Panc1 (cell line): ENCODE results near the gene EXOC5. TPM values are rescaled to one million over a fixed set of nuclear protein-coding genes. Genes with fewer than 3 reads are reported as not detected.

ENCODE experiments used
- ATAC-seq: fragments of 200-7000 bp; cut with Tn5 transposase; 2 replicates; pipeline ENCODE4 v1.9.1; 2020; ENCODE audit warnings: mild to moderate bottlenecking, moderate library complexity
- BruUV-seq: library from RNA; stranded (reverse); fragments of 400-500 nt; replicated peaks from 2 replicates; lab custom pipeline; 2021; lab: Mats Ljungman, UMichigan
- CTCF ChIA-PET: fragments of 300-600 bp; sonication (Branson Sonifier 250); formaldehyde crosslinking; loops from one replicate; lab custom pipeline; 2022; ENCODE audit warnings: antibody characterized with exemption; lab: Charles Lee
- POLR2A ChIA-PET: fragments of 300-600 bp; sonication (Branson Sonifier 250); formaldehyde crosslinking; loops from one replicate; lab custom pipeline; 2022; ENCODE audit warnings: antibody characterized with exemption; lab: Charles Lee
- DNase-seq: peaks from one replicate; pipeline ENCODE4 v3.0.0-alpha.2; 2010; ENCODE audit warnings: low read depth, low spot score
- H3K27ac ChIP-seq: 2 replicates; pipeline ENCODE4 v1.5.1; 2011; ENCODE audit warnings: mild to moderate bottlenecking, low read length, inconsistent platforms
- H3K27me3 ChIP-seq: fragments of 200-500 bp; sonication (Bioruptor generic); 2 replicates; pipeline ENCODE4 v1.6.0; 2014; ENCODE audit warnings: low read length, inconsistent platforms; ENCODE audit not compliant: control insufficient read depth, insufficient read depth
- H3K36me3 ChIP-seq: fragments of 200-500 bp; sonication (Bioruptor generic); 2 replicates; pipeline ENCODE4 v1.5.1; 2014; ENCODE audit warnings: inconsistent platforms, mild to moderate bottlenecking, low read length, moderate library complexity; ENCODE audit not compliant: control insufficient read depth, insufficient read depth
- H3K4me1 ChIP-seq: 2 replicates; pipeline ENCODE4 v1.5.1; 2011; ENCODE audit warnings: inconsistent platforms, mild to moderate bottlenecking, low read length, moderate library complexity; ENCODE audit not compliant: control insufficient read depth, insufficient read depth
- H3K4me3 ChIP-seq, 2 experiments: 2 replicates each; pipeline ENCODE4 v1.5.1; 2011 to 2012; ENCODE audit warnings: low read depth in 2 of 2, low read length in 2 of 2, mild to moderate bottlenecking in 2 of 2, inconsistent platforms in 1 of 2, moderate library complexity in 1 of 2
- H3K9me3 ChIP-seq: fragments of 200-500 bp; sonication (Bioruptor generic); 2 replicates; pipeline ENCODE4 v1.5.1; 2014; ENCODE audit warnings: low read depth, mild to moderate bottlenecking, inconsistent platforms, low read length, moderate library complexity; ENCODE audit not compliant: control insufficient read depth, insufficient read depth
- POLR2AphosphoS5 ChIP-seq: IDR thresholded peaks from 2 replicates; pipeline ENCODE4 v1.6.1; 2012; ENCODE audit warnings: mild to moderate bottlenecking, low read depth, low read length, moderate library complexity
- TCF7L2 ChIP-seq: IDR thresholded peaks from 2 replicates; pipeline ENCODE4 v1.6.1; 2011; ENCODE audit warnings: mild to moderate bottlenecking, low read depth, low read length, inconsistent platforms
- in situ Hi-C: cut with HindIII; loops from 2 replicates; pipeline ENCODE4 v1.10.0; 2016; ENCODE audit warnings: low sequenced_read_pairs, low pct_unique_long_range_greater_than_20kb
- intact Hi-C: fragments of 100-400 bp; cut with micrococcal nuclease; formaldehyde crosslinking; loops from one replicate; pipeline ENCODE4 v1.10.0; 2022; ENCODE audit not compliant: unreplicated experiment
- total RNA-seq: library from RNA; stranded (reverse); gene quantifications from one replicate; pipeline ENCODE4 v1.2.1, GENCODE V29; 2021; ENCODE audit not compliant: unreplicated experiment
- TF ChIP-seq, protein P1 (sequence below), 2 experiments: IDR thresholded peaks; 2 replicates each; pipeline ENCODE4 v1.6.1; 2011 to 2012; ENCODE audit warnings: low read depth in 2 of 2, control low read depth in 1 of 2, low read length in 1 of 2, mild to moderate bottlenecking in 1 of 2, moderate library complexity in 1 of 2; ENCODE audit not compliant: insufficient read depth in 1 of 2
- TF ChIP-seq, protein P2 (sequence below): fragments of 450-650 bp; IDR thresholded peaks from 2 replicates; pipeline ENCODE4 v1.5.1; 2017; ENCODE audit warnings: mild to moderate bottlenecking

The EXOC5 gene
- total RNA-seq, 1 experiment from 2014 or later = 57.6 TPM

DNA sequence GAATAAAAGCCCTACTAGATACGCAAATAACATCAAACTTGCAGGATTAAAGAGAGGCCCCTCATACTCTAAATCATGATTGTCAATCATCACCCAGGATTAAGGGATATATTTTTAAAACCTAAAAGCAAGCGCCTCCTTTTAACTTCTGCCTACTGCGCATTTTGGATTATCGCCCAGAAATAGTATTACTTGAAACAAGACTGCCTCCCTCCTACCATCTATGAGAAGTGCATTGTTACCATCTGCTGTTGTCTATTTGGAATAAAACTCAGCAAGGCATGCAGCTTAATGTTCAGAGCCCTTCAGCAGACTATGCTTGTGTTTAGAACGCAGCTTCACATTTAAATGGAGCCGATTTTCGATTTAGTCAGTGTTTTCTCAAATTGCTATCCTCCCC is 79.6 kb downstream of the EXOC5 start:
- ChIA-PET CTCF (no interaction called here), POLR2A (no interaction called here)
- H3K9me3 ChIP-seq = no peaks in the 10 kb centered on the region
- peaks cover 7% of the 10 kb centered on the region for H3K27me3 ChIP-seq
- BruUV-seq = no TSS peak
- H3K4me1 ChIP-seq = no peaks in the 10 kb centered on the region
- no peak overlapping the region for H3K4me3 ChIP-seq
- H3K36me3 ChIP-seq = no peaks in the 10 kb centered on the region
- intact Hi-C loops (loop anchor here (5.0 kb wide), 2 partner anchors 122 to 532 kb away; no protein-coding TSS in a partner anchor), in situ Hi-C loops (no loop called here)
- TF ChIP-seq, protein P1, sequence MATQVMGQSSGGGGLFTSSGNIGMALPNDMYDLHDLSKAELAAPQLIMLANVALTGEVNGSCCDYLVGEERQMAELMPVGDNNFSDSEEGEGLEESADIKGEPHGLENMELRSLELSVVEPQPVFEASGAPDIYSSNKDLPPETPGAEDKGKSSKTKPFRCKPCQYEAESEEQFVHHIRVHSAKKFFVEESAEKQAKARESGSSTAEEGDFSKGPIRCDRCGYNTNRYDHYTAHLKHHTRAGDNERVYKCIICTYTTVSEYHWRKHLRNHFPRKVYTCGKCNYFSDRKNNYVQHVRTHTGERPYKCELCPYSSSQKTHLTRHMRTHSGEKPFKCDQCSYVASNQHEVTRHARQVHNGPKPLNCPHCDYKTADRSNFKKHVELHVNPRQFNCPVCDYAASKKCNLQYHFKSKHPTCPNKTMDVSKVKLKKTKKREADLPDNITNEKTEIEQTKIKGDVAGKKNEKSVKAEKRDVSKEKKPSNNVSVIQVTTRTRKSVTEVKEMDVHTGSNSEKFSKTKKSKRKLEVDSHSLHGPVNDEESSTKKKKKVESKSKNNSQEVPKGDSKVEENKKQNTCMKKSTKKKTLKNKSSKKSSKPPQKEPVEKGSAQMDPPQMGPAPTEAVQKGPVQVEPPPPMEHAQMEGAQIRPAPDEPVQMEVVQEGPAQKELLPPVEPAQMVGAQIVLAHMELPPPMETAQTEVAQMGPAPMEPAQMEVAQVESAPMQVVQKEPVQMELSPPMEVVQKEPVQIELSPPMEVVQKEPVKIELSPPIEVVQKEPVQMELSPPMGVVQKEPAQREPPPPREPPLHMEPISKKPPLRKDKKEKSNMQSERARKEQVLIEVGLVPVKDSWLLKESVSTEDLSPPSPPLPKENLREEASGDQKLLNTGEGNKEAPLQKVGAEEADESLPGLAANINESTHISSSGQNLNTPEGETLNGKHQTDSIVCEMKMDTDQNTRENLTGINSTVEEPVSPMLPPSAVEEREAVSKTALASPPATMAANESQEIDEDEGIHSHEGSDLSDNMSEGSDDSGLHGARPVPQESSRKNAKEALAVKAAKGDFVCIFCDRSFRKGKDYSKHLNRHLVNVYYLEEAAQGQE (IDR thresholded peaks at IDR 0.05; ENCODE audit: insufficient read depth in 1 of 2, low read depth in 2 of 2, low read length in 1 of 2) = no peak
- TF ChIP-seq, protein P2, sequence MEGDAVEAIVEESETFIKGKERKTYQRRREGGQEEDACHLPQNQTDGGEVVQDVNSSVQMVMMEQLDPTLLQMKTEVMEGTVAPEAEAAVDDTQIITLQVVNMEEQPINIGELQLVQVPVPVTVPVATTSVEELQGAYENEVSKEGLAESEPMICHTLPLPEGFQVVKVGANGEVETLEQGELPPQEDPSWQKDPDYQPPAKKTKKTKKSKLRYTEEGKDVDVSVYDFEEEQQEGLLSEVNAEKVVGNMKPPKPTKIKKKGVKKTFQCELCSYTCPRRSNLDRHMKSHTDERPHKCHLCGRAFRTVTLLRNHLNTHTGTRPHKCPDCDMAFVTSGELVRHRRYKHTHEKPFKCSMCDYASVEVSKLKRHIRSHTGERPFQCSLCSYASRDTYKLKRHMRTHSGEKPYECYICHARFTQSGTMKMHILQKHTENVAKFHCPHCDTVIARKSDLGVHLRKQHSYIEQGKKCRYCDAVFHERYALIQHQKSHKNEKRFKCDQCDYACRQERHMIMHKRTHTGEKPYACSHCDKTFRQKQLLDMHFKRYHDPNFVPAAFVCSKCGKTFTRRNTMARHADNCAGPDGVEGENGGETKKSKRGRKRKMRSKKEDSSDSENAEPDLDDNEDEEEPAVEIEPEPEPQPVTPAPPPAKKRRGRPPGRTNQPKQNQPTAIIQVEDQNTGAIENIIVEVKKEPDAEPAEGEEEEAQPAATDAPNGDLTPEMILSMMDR = peak; percentile 34; the same call in 1 of the 2 replicates
- ATAC-seq (no peak), DNase-seq (no peak)
- H3K27ac ChIP-seq = no peak overlapping the region

DNA sequence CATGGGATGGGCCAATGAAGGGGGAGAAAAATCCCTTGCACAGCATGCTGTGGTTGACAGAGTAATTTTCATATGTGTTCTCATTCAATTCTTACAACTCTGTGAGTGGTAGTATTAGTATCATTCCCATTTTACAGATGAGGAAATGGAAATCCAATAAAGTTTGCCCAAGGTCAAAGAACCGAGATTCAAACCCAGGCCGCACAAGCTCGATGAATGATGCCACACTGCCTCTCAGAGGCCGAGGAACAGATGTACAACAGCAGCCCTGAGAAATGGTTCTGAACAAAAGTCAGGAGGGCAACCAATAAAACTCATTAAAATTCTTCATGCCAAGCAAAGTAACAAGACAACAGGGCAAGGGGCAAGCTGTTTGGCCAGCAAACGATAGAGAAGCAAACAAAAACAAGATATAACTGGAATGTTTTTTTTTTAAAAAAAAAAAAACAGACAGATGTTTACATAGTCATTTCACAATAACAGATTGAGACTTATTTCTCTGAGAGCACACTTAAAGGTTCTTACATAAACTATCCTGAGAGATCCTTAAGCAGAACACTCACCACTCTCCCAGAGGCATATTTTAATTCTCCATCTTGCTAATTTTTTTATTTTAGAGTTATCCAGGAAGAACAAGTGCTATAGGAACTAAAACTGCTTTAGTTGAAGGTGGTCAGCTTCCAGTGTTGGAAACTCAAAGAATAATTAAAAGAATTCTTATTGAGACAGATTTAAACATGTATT is 85.8 kb downstream of the EXOC5 start:
- ATAC-seq (peak; percentile 63; the same call in 1 of the 2 replicates), DNase-seq (no peak)

More for the DNA sequence above, 85.8 kb downstream of the EXOC5 start:
- Histone ChIP-seq H3K9me3 (no peaks in the 10 kb centered on the region), H3K4me3 (no peak overlapping the region), H3K4me1 (no peaks in the 10 kb centered on the region), H3K27me3 (peaks cover 1% of the 10 kb centered on the region; the same call in 1 of the 2 replicates), H3K27ac (no peak overlapping the region), H3K36me3 (no peaks in the 10 kb centered on the region)
- ChIA-PET POLR2A (no interaction called here), CTCF (interaction anchor here (1.2 kb wide), 1 partner anchor 524 kb away, joined by 3 read pairs; no protein-coding TSS in a partner anchor)
- intact Hi-C loops (loop anchor here (2.0 kb wide), 1 partner anchor 692 kb away; no protein-coding TSS in a partner anchor), in situ Hi-C loops (no loop called here)
- TF ChIP-seq POLR2AphosphoS5 (no peak), TCF7L2 (no peak)
- TF ChIP-seq, protein P1 (IDR thresholded peaks at IDR 0.05; ENCODE audit: insufficient read depth in 1 of 2, low read depth in 2 of 2, low read length in 1 of 2) = no peak
- TF ChIP-seq, protein P2 = peak; percentile 65
- BruUV-seq = no TSS peak
